Measurements from ENCODE around the gene FBXL7.

The FBXL7 gene

DNA sequence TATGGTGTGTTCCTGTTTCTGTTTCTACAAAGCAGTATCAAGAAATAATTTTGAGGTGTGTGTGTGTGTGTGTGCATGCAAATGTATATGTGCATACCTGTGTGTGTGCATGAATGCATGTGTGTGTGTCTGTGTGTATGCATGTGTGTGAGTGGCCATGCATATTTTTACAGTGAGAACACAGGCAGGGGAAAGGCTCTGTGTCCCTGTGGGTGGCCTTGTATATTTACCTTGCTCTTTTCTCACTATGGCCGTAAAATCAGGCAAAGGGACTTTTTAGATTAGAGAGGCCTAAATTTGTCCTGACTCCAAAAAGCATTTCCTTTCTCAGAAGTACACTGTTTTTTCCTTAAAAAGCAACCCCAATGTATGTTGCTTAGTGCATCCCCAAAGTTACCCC lies 386.2 kb downstream of the FBXL7 start:
- DNase-seq (ENCODE audit: low read depth): no peak
- TF ChIP-seq, protein P1, sequence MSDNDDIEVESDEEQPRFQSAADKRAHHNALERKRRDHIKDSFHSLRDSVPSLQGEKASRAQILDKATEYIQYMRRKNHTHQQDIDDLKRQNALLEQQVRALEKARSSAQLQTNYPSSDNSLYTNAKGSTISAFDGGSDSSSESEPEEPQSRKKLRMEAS (IDR thresholded peaks at IDR 0.05; ENCODE audit: low read depth, low read length): no peak
- TF ChIP-seq MYC (IDR thresholded peaks at IDR 0.05; ENCODE audit: low read depth, low read length) (no peak), POLR2A (IDR thresholded peaks at IDR 0.05; ENCODE audit: extremely low read depth, insufficient read length) (no peak)
- TF ChIP-seq, protein P2, sequence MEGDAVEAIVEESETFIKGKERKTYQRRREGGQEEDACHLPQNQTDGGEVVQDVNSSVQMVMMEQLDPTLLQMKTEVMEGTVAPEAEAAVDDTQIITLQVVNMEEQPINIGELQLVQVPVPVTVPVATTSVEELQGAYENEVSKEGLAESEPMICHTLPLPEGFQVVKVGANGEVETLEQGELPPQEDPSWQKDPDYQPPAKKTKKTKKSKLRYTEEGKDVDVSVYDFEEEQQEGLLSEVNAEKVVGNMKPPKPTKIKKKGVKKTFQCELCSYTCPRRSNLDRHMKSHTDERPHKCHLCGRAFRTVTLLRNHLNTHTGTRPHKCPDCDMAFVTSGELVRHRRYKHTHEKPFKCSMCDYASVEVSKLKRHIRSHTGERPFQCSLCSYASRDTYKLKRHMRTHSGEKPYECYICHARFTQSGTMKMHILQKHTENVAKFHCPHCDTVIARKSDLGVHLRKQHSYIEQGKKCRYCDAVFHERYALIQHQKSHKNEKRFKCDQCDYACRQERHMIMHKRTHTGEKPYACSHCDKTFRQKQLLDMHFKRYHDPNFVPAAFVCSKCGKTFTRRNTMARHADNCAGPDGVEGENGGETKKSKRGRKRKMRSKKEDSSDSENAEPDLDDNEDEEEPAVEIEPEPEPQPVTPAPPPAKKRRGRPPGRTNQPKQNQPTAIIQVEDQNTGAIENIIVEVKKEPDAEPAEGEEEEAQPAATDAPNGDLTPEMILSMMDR (IDR thresholded peaks at IDR 0.05; ENCODE audit: low read depth, low read length): no peak
- no peak overlapping the region for H3K4me3 ChIP-seq (ENCODE audit: low read depth, low read length)

DNA sequence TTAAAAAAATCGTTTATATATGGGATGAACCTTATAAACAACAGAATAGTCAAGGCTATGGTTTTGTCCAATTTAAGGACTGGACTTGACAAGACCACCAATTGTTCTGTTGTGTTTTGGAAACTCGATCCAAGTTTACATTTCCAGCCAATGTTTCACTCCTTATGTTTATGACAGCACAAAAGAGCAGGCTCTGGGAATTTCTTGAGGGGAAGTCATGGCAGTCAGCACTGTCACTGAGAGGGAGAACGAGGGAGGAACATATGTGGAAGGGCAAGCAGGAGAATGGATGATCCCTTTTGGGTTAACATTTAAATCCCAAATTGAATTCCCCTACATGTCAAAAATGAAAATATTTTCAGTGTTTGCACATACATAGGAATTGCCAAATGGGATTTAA lies 387.1 kb downstream of the FBXL7 start:
- no peak for DNase-seq (ENCODE audit: low read depth)
- TF ChIP-seq, protein P2 (IDR thresholded peaks at IDR 0.05; ENCODE audit: low read depth, low read length): no peak
- TF ChIP-seq MYC (IDR thresholded peaks at IDR 0.05; ENCODE audit: low read depth, low read length): no peak
- TF ChIP-seq, protein P1 (IDR thresholded peaks at IDR 0.05; ENCODE audit: low read depth, low read length): no peak
- TF ChIP-seq POLR2A (IDR thresholded peaks at IDR 0.05; ENCODE audit: extremely low read depth, insufficient read length): no peak
- no peak overlapping the region for H3K4me3 ChIP-seq (ENCODE audit: low read depth, low read length)

DNA sequence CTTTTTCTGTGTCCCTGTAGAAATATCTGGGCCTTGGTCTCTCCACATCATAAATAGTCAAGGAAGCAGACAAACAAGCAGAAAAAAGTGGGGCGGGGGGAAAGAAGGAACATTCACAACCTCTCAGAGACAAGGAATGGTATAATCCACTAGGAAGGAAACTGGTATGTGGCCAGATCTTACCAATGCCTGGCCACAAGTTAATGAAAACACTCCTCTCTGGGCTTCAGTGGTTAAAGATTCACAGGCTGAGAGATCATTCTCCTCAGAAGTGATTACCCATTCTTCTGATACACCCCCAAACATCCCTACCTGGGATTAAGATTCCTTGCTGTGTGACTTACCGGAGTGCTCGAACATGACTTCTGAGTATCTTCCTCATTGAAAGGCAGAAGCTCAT lies 389.0 kb downstream of the FBXL7 start:
- no peak overlapping the region for H3K4me3 ChIP-seq (ENCODE audit: low read depth, low read length)
- TF ChIP-seq, protein P2 (IDR thresholded peaks at IDR 0.05; ENCODE audit: low read depth, low read length): no peak
- TF ChIP-seq MYC (IDR thresholded peaks at IDR 0.05; ENCODE audit: low read depth, low read length) (no peak), POLR2A (IDR thresholded peaks at IDR 0.05; ENCODE audit: extremely low read depth, insufficient read length) (no peak)
- TF ChIP-seq, protein P1 (IDR thresholded peaks at IDR 0.05; ENCODE audit: low read depth, low read length): no peak
- DNase-seq (ENCODE audit: low read depth): no peak

DNA sequence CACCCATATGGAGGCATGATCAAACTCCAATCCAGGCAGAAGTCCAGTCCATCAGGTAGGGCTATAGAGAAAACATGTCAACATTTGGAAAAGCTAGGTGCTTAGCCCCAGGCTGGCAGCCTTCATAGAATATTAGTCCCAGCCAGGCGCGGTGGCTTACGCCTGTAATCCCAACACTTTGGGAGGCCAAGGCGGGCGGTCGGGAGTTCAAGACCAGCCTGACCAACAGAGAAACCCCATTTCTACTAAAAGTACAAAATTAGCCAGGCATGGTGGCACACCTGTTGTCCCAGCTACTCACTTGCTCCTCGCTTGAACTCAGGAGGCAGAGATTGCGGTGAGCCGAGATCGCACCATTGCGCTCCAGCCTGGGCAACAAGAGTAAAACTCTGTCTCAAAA lies 393.9 kb downstream of the FBXL7 start:
- TF ChIP-seq MYC (IDR thresholded peaks at IDR 0.05; ENCODE audit: low read depth, low read length) (no peak), POLR2A (IDR thresholded peaks at IDR 0.05; ENCODE audit: extremely low read depth, insufficient read length) (no peak)
- TF ChIP-seq, protein P2 (IDR thresholded peaks at IDR 0.05; ENCODE audit: low read depth, low read length): no peak
- TF ChIP-seq, protein P1 (IDR thresholded peaks at IDR 0.05; ENCODE audit: low read depth, low read length): no peak
- no peak overlapping the region for H3K4me3 ChIP-seq (ENCODE audit: low read depth, low read length)
- no peak for DNase-seq (ENCODE audit: low read depth)

DNA sequence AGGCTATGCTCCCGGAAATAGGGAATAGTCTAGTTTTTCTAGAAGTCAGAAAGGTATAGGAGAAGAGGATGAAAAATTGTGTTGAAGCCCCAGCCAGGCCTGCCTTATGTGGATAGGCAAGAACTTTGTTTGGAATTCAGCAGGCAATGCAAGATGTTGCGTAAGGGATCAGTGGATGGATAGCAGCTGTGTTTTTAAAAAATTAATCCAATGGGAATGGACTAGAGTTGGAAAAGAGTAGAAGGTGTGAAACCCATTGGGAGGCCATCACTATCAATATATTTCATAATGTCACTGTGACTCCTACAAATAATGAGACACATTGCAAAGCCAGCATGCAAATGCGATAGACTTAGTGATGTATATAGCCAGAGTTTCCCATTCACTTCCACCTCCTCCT lies 397.7 kb downstream of the FBXL7 start:
- TF ChIP-seq, protein P1 (IDR thresholded peaks at IDR 0.05; ENCODE audit: low read depth, low read length): no peak
- no peak for TF ChIP-seq POLR2A (IDR thresholded peaks at IDR 0.05; ENCODE audit: extremely low read depth, insufficient read length)
- TF ChIP-seq, protein P2 (IDR thresholded peaks at IDR 0.05; ENCODE audit: low read depth, low read length): no peak
- no peak for TF ChIP-seq MYC (IDR thresholded peaks at IDR 0.05; ENCODE audit: low read depth, low read length)
- no peak overlapping the region for H3K4me3 ChIP-seq (ENCODE audit: low read depth, low read length)
- DNase-seq (ENCODE audit: low read depth): no peak

DNA sequence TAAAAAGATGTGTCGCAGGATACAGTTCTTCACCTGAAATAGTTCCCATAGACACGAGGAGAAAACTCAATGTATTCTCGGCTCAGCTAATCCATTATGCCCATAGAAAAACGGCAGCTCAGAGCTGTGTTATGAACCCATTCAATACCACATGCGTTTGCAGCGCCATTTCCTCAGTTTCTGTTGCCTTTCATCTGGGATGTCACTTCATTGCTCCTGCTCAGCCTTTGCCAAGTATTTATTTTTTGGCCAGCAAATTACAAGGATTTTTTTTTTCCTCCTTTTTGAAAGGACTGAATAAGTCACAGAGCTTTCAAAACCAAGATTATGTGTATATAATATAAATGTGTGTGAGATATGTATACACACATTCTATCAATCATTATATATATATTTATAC lies 398.7 kb downstream of the FBXL7 start:
- TF ChIP-seq, protein P2 (IDR thresholded peaks at IDR 0.05; ENCODE audit: low read depth, low read length): no peak
- TF ChIP-seq POLR2A (IDR thresholded peaks at IDR 0.05; ENCODE audit: extremely low read depth, insufficient read length) (no peak), MYC (IDR thresholded peaks at IDR 0.05; ENCODE audit: low read depth, low read length) (no peak)
- TF ChIP-seq, protein P1 (IDR thresholded peaks at IDR 0.05; ENCODE audit: low read depth, low read length): no peak
- no peak overlapping the region for H3K4me3 ChIP-seq (ENCODE audit: low read depth, low read length)
- no peak for DNase-seq (ENCODE audit: low read depth)

Measured in NB4 (cell line).